ENCODE results near the gene TSC22D3.
"Not testable (repeated sequence)": the region's sequence is repeated elsewhere in the genome, so short reads cannot be mapped to it uniquely, and the experiment has no call there.

Gene TSC22D3

DNA sequence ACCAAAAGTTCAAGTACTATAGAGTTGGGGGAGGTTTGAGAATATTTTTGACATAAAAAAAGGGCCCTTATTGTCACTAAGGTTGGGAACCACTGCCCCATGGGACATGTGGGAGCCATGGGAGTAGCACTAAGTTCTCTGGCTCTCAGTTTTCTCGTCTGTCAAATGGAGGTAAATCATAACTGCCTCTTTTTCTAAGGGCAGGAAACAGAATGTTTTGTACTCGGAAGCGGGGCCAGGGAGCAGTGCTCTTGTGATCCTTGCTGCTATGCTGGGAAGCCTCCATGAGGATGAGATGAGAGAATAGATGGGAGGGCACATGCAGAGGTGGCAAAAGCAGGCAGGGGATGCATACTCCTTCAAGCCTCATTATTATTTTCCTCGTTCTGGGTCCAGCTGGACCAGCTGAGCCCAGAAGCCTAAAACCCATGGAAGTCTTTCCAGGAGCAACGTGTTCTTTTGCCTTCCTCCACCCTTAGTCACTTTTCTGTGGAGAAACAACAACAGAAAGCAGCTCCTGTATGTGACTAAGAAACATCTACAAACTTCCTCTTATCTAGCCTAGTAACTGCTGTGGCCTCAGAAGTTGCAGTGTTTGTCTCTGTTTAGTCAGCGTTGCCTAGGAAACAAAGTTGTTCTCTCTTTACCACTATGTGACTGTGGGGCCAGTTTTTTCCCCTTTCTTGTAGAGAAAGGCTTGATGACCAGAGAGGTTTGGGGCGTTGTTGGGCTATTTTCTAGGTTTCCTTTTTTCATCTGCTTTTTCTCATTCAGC lies 64.8 kb downstream of the TSC22D3 start:
- DNase-seq: no peak

DNA sequence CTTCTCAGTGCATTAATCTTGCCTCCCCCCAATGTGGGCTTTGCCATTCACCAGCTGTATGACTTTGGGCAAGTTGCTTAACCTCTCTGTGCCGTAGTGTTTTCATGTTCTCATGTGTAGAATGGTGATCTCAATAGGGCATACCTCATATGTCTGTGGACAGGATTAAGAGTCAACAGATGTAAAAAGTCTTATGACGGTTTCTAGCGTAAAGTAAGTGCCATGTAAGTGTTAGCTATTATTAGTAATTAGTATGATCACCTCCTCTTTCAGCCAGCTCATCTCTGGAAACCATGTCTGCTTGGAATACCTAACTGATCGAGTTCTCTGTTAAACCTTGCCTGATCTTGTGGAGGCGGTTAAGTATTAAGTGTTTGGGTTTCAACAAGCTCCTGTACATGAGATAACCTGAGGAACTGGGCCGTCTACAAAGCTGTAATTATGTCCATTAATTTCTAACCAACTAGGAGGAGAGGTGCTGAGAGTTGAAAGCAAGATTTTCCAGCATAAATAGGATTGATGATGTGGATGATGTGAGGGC lies 66.3 kb downstream of the TSC22D3 start:
- no peak for DNase-seq

DNA sequence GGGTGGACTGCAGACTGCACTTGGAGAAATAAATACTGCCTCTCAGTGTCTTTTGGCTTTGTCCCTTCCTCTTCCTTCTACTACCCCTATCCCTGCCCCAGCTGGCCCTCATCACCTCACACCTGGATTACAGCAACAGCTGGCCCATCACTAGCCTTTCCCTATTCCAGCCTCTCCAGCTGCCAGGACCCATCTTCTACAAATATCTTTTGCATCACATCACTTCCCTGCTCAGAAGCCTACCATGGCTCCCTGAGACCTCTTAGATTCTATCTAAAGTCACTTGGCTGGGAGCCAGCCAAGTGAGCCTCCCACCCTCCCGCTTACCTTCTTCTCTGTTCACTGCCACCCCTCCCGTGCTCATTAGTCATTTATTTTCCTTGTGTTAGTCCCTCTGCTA lies 66.8 kb downstream of the TSC22D3 start:
- no peak for DNase-seq

DNA sequence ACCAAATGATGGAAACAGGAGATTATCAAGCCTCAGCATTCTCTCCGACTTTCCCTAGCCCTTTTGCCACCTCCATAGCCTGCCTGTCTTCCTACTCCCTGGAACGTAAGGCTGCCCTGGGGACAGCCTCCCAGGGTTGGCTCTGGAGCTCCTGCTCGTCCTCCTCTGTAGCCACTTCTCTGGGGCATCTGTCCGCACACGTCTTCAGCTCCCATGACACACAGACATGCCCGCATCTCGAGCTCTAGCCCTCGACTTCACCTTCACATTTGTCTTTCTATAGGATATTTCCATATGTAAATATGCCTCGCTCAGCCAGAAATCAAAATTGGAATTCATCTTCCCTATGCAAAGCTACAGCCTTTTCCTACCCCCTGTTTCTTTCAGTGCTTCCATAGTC lies 67.7 kb downstream of the TSC22D3 start:
- DNase-seq: no peak

DNA sequence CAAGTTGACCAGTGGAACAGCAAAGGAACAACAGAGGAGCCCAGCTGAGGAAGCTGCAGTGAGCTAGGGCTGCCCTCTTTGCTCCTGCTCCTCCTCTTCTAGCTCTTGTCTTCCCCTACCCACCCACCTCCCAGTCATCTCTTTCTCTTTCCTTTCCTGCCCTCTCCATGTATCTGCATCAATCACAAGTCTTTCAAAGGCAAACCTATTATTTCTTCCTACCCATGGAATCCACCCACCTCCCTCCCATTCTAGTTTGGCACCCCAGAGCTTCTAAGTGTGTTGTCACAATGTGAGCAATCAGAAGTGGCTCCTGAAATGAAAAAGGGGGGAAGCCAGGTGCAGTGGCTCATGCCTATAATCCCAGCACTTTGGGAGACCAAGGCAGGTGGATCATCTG lies 69.3 kb downstream of the TSC22D3 start:
- no peak for DNase-seq

DNA sequence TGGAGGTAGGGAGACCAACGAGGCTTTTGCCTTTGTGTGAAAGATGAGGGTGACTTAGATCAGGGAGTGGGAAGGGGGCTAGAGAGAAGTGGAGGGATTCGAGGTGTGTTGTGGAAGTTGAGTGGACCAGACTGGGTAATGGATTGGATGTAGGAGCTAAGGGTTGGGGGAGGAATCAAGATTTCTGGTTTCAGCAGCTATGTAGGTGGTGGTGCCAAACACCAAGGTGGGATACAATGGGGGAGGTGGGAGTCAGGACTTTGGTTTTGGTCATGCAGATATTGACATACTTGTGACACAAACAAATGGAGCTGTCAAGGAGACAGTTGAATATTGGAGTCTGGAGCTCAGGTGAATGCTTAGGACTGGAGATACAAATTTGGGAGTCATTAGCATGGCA lies 71.0 kb downstream of the TSC22D3 start:
- no peak for DNase-seq

DNA sequence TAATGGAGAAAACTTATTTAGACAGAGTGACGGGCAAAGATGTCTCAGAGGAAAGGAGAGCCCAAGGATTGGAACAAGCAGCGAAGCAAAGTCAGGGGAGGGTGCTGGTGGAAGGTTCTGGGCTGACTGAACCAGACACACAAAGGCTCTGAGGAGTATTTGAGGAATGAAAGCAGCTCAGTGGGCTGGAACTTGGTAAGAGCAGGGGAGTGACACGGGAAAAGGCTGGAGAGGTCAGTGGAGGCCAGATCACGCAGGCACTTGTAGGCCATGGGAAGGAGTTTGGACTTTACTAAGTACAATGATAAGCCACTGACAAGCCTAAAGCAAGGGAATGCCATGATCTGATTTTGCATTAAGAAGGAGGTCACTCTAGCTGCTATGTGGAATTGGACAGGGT lies 71.4 kb downstream of the TSC22D3 start:
- no peak for DNase-seq

DNA sequence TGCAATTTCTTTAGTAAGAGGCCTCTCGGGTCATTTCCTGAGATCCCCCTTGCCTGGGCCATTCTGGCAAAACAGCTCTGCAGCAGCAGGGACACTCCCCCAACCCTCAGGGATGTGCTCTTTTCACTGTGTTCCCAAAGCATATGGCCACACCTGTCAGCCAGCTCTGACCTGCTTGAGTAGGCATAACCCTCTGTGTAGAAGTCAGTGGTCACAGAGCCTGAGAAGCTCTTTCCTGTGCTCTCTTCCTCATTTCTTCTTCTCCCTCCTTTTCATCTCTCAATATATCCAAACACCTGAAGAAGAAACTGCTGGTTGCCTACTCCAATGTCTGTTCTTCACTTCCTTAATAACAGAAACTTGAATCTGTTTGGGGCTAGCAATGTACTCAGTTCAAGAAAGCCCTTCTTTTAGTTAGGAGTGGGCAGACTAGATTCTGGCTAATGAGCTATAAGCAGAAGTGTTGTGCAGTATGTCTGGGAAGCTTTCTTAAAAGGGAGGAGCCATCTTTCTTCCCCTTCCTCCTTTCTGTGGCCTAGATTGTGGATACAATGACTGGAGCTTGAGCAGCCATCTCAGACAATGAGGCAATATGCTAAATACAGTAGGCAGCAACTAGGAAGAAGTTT lies 74.0 kb downstream of the TSC22D3 start:
- no peak for DNase-seq

DNA sequence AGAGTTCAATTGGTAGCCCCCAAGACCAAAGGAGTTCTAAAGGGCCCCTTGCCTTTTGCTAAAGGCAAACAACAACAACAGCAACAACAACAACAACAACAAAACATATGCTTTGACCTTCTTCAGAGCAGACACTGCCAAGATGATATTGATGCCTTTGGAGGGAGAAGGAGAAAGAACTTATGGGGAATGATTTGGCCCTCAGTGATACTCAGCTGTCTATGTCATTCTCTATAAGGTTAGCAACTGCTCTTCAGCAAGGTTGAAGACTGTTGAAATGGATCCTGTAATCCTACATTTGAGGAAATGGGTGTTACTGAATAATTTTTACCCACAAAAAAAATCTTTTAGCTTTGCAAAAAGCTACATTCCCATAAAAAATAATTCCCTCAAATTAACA lies 74.8 kb downstream of the TSC22D3 start:
- DNase-seq: no peak

DNA sequence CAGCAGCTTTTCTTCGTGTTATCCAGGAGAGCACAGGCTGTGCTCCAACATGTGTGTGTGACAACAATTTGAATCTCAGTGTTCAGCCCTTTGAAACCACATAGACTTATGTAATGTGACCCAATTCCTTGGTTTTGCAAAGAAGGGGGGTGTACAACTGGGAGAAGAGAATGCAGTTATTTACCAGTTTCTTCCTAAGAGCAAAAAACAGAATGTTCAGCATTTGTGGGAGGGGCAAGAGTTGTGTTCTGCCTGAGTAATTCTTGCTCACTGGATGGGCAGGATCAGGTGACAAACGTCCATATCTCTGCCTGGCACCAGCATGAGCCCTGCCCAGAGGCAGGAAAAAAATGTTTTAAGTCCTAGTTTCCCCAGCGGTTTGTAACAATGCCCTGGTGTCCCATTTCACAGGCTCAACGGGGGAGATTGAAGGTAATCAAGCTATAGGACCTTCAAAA lies 75.2 kb downstream of the TSC22D3 start:
- no peak for DNase-seq

DNA sequence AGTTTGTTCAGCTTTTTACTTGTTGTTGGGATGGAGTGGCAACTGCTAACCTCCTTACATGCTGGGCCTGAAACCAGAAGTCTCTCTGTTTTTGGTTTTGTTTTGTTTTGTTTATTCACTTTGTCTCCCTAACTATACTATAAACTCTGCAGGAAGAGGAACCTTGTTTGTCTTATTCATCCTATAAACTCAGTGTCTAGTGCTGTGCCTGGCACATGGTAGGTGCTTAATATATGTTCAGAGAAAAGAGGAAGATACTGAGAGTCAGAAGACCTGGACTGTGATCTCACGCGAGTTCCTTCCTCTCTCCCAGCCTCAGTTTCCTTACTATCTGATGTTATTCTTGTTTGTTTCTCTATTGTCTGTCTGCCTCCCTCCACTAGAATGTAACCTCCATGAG lies 76.0 kb downstream of the TSC22D3 start:
- DNase-seq: no peak

DNA sequence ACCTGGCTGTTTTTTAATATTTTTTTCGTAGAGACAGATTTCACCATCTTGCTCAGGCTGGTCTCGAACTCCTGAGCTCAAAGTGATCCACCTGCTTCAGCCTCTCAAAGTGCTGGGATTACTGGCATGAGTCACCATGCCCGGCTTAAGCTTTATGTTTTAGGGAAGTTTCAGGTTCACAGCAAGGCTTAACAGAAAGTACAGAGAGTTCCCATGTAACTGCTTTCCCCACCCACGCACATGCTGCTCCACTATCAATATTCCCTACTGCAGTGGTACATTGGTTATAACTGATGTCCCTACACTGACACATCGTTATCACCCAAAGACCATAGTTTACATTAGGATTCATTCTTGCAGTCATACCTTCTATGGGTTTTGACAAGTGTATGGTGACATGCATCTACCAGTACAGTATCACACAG lies 84.6 kb downstream of the TSC22D3 start:
- no peak for DNase-seq

DNA sequence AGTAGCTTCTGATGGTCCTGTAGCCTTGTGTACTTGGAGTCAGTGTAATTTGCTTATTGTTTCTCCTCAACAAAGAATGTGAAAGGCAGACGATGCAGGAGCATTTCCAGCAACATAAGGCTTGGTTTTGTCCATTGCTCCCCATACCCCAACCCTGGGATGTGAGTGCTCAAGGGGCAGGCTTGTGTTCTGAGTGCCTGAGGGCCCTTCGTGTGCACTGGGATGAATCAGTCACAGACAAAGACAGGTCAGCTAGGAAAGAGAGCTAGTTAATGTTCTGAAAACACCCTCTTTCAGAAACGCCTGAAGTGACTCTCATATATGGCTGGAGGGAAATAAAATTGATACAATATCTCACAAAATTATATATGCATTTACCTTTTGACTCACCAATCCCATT lies 88.1 kb downstream of the TSC22D3 start:
- no peak for DNase-seq

DNA sequence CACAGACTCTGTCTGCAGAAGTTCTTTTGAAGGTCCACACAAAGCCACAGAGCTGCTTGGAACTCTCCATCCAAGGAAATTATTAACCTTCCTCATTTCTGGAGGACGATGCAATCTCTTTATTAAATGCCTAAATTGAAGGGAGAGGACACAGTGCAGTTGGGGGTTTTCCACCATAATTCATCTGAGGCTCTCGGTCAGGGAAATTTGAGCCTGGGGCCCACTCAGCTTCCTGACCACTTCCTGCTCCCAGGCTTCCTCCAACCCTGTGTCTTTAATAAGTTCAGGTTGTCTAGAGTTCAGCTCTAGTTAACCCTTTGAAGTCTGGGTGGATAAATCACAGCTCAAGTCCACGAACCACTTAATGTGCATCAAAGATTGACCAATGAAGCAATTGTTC lies 88.8 kb downstream of the TSC22D3 start:
- no peak for DNase-seq

DNA sequence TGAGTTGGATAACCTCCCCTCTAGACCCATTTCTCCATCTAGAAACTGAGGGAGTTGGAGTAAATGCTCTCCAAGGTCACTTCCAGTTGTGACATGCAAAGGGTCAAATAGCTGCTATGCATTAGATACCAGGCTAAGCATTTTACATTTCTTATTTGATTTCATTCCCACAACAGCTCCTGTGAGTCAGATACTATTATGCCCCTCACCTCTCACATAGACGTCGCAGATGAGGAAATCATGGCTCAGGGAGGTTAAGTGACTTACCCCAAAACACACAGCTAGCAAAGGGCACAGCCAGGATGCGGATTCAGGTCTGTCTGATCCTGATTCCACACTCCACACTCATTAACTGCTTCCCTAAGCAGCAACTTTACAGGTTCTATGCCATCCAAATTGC lies 89.6 kb downstream of the TSC22D3 start:
- DNase-seq: no peak

DNA sequence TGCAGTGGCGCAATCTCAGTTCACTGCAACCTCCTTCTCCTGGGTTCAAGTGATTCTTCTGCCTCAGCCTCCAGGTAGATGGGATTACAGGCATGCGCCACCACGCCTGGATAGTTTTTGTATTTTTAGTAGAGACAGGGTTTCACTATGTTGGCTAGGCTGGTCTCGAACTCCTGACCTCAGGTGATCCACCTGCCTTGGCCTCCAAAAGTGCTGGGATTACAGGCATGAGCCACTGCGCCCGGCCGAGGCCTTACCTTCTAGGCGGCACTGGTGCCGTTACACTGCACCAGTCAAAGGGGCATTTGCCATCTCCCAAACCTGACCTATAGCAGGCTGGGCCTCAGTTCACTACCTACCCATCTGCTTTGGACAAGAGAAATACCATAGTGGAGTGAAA lies 90.0 kb downstream of the TSC22D3 start:
- DNase-seq: not testable (repeated sequence)

DNA sequence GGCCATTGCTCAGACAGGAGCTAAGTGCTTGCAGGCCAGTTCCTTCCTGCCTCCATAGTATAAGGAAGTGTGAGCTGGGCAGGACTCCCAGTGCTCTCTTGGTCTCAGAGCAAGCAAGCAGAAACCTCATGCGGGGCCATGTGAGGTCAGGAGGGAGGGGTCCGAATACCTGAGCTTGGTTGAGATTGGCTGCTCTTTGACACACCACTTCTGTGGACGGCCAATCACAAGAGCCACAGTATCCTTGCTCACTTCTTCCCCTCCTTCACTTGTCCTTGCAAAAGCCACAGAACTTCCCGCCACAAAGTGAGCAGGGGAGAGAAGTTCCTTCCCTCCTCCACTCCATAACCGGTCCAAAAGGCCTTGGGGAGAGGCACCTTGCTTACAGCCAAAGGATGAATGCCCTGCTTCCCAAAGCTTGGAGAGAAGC lies 90.6 kb downstream of the TSC22D3 start:
- DNase-seq: no peak

DNA sequence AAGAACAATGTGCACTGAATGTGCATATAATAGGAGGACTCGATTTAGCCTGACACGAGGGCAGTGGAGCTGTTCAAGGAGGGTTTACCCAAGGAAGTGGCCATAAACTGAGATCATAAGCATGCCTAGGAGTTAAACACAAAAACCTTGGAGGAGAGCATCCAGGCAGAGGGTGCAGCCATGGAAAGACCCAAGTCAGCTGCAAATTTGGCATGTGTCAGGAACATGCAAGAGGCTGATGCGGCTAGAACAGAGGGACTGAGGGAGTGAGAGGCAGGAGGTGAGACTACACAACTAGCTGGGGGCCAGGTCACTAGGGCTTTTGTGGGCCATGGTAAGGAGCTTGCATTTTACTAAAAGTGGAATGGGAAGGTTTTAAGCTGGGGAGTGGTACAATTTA lies 91.7 kb downstream of the TSC22D3 start:
- DNase-seq: no peak

DNA sequence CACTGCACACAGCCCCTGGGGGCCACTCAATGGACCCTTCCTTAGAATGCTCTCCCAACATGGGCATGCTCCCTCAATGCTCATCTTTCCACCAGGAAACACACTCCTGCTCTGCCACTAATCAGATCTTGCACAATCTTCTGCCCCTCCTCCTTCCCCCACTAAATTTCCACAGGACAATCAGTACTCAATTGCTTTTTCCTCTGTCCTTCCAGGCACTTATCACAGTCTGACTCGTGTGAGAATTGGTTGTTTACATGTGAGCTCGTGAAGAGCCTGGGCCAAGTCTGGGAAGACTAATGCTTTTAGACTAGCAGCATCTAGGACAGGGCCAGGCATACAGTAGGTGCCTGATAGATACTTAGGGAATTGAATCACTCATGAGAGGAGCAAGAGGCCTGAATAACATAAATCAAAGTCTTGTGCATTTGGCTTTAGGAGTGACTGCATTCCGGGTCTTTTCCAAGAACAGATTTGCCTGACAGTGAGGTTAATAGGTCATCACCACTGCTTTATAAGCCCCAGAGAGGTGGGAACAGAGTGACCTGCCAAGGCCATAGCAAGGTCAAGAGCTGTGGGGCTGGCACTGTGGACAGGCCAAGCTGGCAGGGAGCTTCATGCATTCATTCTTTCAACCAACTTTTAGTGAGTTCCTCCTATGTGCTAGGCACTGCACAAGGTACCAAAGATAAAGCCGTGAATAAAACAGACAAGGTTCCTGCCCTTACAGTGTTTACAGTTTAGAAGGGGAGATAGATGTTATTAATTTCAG lies 92.3 kb downstream of the TSC22D3 start:
- DNase-seq: no peak

DNA sequence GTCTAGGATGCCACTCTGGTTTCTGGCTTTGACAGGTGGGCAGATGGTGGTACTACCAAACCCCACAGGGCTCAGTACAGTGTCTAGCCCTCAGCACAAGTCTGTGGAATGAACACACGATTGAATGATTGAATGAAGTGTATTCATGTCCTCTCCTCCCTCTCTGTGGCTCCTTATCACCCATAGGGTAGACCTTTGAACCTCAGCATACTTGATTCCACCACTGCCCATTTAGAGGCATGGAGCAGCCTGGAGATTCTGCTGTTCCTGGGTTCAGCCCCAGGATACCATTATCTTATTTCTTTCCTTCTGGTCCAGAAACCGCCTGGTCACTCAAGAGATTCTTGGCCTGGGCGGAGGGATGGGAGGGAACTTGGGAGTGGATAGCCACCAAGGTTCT lies 93.3 kb downstream of the TSC22D3 start:
- DNase-seq: no peak

DNA sequence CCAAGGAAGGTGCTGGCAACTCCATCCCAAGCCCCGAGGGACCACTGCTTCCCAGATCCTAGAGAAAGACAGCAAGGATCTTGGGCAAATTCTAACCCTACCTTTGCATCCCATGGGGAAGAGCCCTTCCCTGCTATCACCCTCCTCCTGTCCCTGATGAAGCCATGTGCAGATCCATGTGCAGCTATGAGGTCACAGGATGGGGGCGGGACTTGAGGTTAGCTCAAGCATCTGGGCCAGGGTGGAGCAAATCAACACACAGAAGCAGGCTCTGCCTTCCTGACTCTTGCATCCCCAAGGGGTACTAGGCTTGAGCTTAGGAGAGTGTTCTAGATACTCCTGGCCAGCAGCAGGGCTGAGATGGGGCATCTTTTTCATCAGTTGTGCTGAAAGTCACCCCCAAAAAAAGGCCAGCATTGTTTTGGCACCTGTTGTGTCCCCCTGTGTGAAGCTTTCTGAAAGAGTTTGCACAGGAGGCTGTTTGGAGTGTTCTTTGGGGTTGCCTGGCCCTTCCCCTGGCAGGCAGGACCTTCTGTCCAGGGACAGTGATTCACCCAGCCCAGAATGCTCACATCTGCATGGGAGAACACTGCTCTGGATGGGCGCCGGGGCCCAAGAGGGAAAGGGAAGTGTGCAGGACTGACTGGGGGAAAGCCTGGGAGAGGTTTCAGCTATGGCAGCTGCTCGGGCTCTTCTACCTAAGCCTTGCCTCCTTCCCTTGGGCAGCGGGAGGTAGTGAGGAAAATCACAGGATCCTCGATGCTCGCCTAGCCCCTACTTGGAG lies 96.4 kb downstream of the TSC22D3 start:
- peak; percentile 76 for DNase-seq

DNA sequence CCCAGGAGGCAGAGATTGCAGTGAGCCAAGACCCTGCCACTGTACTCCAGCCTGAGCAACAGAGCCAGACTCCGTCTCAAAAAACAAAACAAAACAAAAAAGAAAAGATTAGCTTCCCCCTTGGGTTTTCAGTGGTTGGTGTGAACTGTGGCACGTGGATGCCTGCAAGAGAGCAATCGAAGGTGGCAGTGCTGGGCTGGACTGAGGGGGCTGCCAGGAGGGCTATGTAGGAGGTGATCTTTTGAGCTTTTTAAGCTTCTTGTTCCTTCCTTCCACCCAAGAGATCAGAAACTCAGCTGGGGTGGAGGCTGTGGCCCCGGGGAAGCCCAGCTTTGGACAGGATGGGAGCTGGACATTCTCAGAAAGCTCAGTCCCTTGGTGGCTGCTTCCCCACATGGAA lies 97.7 kb downstream of the TSC22D3 start:
- no peak for DNase-seq

DNA sequence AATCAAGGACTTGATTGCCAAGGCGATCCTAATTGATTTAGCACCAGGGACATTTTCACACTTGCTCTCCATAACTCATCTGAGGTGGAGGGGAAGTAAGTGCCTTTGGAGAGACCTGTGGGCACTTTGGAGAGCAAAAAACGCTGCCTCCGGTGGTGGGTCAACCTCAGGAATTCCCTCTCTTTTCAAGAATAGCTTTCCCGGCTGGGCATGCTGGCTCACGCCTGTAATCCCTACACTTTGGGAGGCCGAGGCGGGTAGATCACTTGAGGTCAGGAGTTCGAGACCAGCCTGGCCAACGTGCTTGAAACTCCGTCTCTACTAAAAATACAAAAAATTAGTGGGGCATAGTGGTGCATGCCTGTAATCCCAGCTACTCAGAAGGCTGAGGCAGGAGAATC lies 98.1 kb downstream of the TSC22D3 start:
- DNase-seq: no peak
